SK-N-SH (cell line): ENCODE data around the gene RPS6KA1. TPM values are rescaled to one million over a fixed set of nuclear protein-coding genes. Genes with fewer than 3 reads are reported as not detected.

ENCODE experiments used
- CTCF ChIA-PET: fragments of 300-600, 350-600 bp; formaldehyde crosslinking; extraction: SDS; loops from one replicate; lab custom pipeline; 2021; lab: Yijun Ruan, JAX
- POLR2A ChIA-PET: fragments of 350-600 bp; sonication (Branson Sonifier 250); formaldehyde crosslinking; extraction: SDS; loops from one replicate; lab custom pipeline; 2020; ENCODE audit warnings: antibody characterized with exemption, inconsistent platforms; lab: Yijun Ruan, JAX
- DNase-seq: peaks from one replicate; pipeline ENCODE4 v3.0.0; 2012
- H2AFZ ChIP-seq: fragments of 200-600 bp; sonication (generic); 2 replicates; pipeline ENCODE4 v1.8.1; 2016; ENCODE audit warnings: antibody characterized with exemption, mild to moderate bottlenecking, low read depth
- H3F3A ChIP-seq: fragments of 200-600 bp; sonication (generic); replicated peaks from 2 replicates; pipeline ENCODE3; 2016; ENCODE audit warnings: antibody characterized with exemption, mild to moderate bottlenecking; ENCODE audit not compliant: insufficient read depth
- H3K27ac ChIP-seq, 2 experiments: fragments of 200-500 bp in 1 of 2; fragments of 200-600 bp in 1 of 2; sonication (Bioruptor generic) in 1 of 2; sonication (generic), shearing (Covaris generic) in 1 of 2; 2 replicates each; pipeline versions ENCODE4 v1.5.1 to v1.6.1; 2014 to 2016; ENCODE audit warnings: low read depth in 2 of 2, inconsistent platforms in 1 of 2, low read length in 1 of 2, mild to moderate bottlenecking in 1 of 2, mixed read lengths in 1 of 2
- H3K27me3 ChIP-seq: fragments of 200-600 bp; sonication (generic), shearing (Covaris generic); 2 replicates; pipeline ENCODE4 v1.6.1; 2016; ENCODE audit warnings: mixed run types; ENCODE audit not compliant: insufficient read depth
- H3K36me3 ChIP-seq, 2 experiments: fragments of 200-500 bp in 1 of 2; fragments of 200-600 bp in 1 of 2; sonication (Bioruptor generic) in 1 of 2; sonication (generic) in 1 of 2; replicated peaks in 1 of 2; 2 replicates each; pipeline versions ENCODE3 to v1.5.1; 2014 to 2016; ENCODE audit warnings: low read length in 1 of 2, mild to moderate bottlenecking in 1 of 2; ENCODE audit not compliant: insufficient read depth in 2 of 2, control insufficient read depth in 1 of 2
- H3K4me1 ChIP-seq, 2 experiments: fragments of 200-500 bp in 1 of 2; fragments of 200-600 bp in 1 of 2; sonication (Bioruptor generic) in 1 of 2; sonication (generic), shearing (Covaris generic) in 1 of 2; 2 replicates each; pipeline versions ENCODE4 v1.5.1 to v1.6.1; 2014 to 2016; ENCODE audit warnings: low read depth in 1 of 2, low read length in 1 of 2, mixed run types in 1 of 2; ENCODE audit not compliant: insufficient read depth in 2 of 2, control insufficient read depth in 1 of 2
- H3K4me2 ChIP-seq: fragments of 200-600 bp; sonication (generic), shearing (Covaris generic); 2 replicates; pipeline ENCODE4 v1.6.1; 2017; ENCODE audit warnings: mixed run types
- H3K4me3 ChIP-seq, 2 experiments: fragments of 200-500 bp in 1 of 2; fragments of 200-600 bp in 1 of 2; sonication (Bioruptor generic) in 1 of 2; sonication (generic), shearing (Covaris generic) in 1 of 2; 2 replicates each; pipeline versions ENCODE4 v1.5.1 to v1.8.1; 2014 to 2016; ENCODE audit warnings: low read depth in 2 of 2, inconsistent platforms in 1 of 2, low read length in 1 of 2, mild to moderate bottlenecking in 1 of 2, mixed read lengths in 1 of 2, moderate library complexity in 1 of 2
- H3K79me2 ChIP-seq: fragments of 200-600 bp; sonication (generic); 2 replicates; pipeline ENCODE4 v1.8.1; 2017; ENCODE audit warnings: mild to moderate bottlenecking; ENCODE audit not compliant: insufficient read depth
- H3K9ac ChIP-seq: fragments of 200-600 bp; sonication (generic); 2 replicates; pipeline ENCODE4 v1.6.1; 2017; ENCODE audit warnings: mixed run types
- H3K9me2 ChIP-seq: fragments of 200-600 bp; sonication (generic); 2 replicates; pipeline ENCODE4 v1.6.1; 2017; ENCODE audit warnings: mixed run types
- H3K9me3 ChIP-seq: fragments of 200-600 bp; sonication (generic); 2 replicates; pipeline ENCODE4 v1.6.1; 2017; ENCODE audit warnings: mixed run types, mild to moderate bottlenecking, moderate library complexity
- H4K20me1 ChIP-seq: fragments of 200-600 bp; sonication (generic); 2 replicates; pipeline ENCODE4 v1.6.1; 2017; ENCODE audit warnings: mild to moderate bottlenecking, mixed run types; ENCODE audit not compliant: insufficient read depth
- CTCF ChIP-seq: fragments of 200-600 bp; sonication (generic); IDR thresholded peaks from 2 replicates; pipeline ENCODE4 v1.6.1; 2017; ENCODE audit warnings: antibody characterized with exemption, mild to moderate bottlenecking, moderate library complexity
- ELF1 ChIP-seq: IDR thresholded peaks from 2 replicates; pipeline ENCODE4 v1.4.0; 2012
- EP300 ChIP-seq, 2 experiments: IDR thresholded peaks; 2 replicates each; pipeline versions ENCODE4 v1.4.0 to v1.6.1; 2012; ENCODE audit warnings: borderline replicate concordance in 1 of 2, low read depth in 1 of 2, low read length in 1 of 2
- EZH2phosphoT487 ChIP-seq: fragments of 200-600 bp; sonication (generic); IDR thresholded peaks from 2 replicates; pipeline ENCODE4 v1.6.1; 2017; ENCODE audit warnings: low read depth, mixed run types, mild to moderate bottlenecking, antibody characterized with exemption, moderate library complexity, borderline replicate concordance
- FOSL2 ChIP-seq: IDR thresholded peaks from 2 replicates; pipeline ENCODE4 v1.4.0; 2012; ENCODE audit warnings: low read depth, mild to moderate bottlenecking, moderate library complexity, borderline replicate concordance
- FOXJ3 ChIP-seq: sonication (generic); formaldehyde crosslinking; IDR thresholded peaks from 2 replicates; pipeline ENCODE4 v1.5.1; 2020; ENCODE audit warnings: mild to moderate bottlenecking, missing genetic modification reagents
- FOXM1 ChIP-seq: IDR thresholded peaks from 2 replicates; pipeline ENCODE4 v1.4.0; 2012; ENCODE audit warnings: low read depth, mild to moderate bottlenecking
- GABPA ChIP-seq: IDR thresholded peaks from 2 replicates; pipeline ENCODE4 v1.4.0; 2012; ENCODE audit warnings: low read depth, mild to moderate bottlenecking
- IRF3 ChIP-seq: fragments of 150-350 bp; IDR thresholded peaks from 2 replicates; pipeline ENCODE4 v1.6.1; 2016; ENCODE audit warnings: mild to moderate bottlenecking, low read depth, low read length
- JUND ChIP-seq: IDR thresholded peaks from 2 replicates; pipeline ENCODE4 v1.4.0; 2012
- MAX ChIP-seq: IDR thresholded peaks from 2 replicates; pipeline ENCODE4 v1.4.0; 2012; ENCODE audit warnings: low read depth
- MEF2A ChIP-seq: IDR thresholded peaks from 2 replicates; pipeline ENCODE4 v1.4.0; 2012; ENCODE audit warnings: low read depth, borderline replicate concordance
- NRF1 ChIP-seq: IDR thresholded peaks from 2 replicates; pipeline ENCODE4 v1.6.1; 2012; ENCODE audit warnings: low read depth, mild to moderate bottlenecking, low read length
- RAD21 ChIP-seq: IDR thresholded peaks from 2 replicates; pipeline ENCODE4 v1.6.1; 2012; ENCODE audit warnings: mild to moderate bottlenecking, low read length
- RCOR1 ChIP-seq: fragments of 150-350 bp; IDR thresholded peaks from 2 replicates; pipeline ENCODE4 v1.6.1; 2017; ENCODE audit warnings: antibody characterized with exemption, low read length
- REST ChIP-seq: IDR thresholded peaks from 2 replicates; pipeline ENCODE4 v1.6.1; 2012; ENCODE audit warnings: mild to moderate bottlenecking, low read depth, low read length, moderate library complexity
- RFX5 ChIP-seq: IDR thresholded peaks from 2 replicates; pipeline ENCODE4 v1.6.1; 2012; ENCODE audit warnings: mild to moderate bottlenecking, improper control_type of control experiment, low read length
- RXRA ChIP-seq: IDR thresholded peaks from 2 replicates; pipeline ENCODE4 v1.4.0; 2012; ENCODE audit warnings: low read depth, mild to moderate bottlenecking, borderline replicate concordance
- SIN3A ChIP-seq: IDR thresholded peaks from 2 replicates; pipeline ENCODE4 v1.6.1; 2012; ENCODE audit warnings: low read depth, mild to moderate bottlenecking, low read length, moderate library complexity, borderline replicate concordance
- SMC3 ChIP-seq: IDR thresholded peaks from 2 replicates; pipeline ENCODE4 v1.6.1; 2012; ENCODE audit warnings: low read depth, low read length, improper control_type of control experiment
- TAF1 ChIP-seq: IDR thresholded peaks from 2 replicates; pipeline ENCODE4 v1.6.1; 2012; ENCODE audit warnings: low read depth, mild to moderate bottlenecking, low read length, moderate library complexity, borderline replicate concordance
- TCF12 ChIP-seq: IDR thresholded peaks from 2 replicates; pipeline ENCODE4 v1.4.0; 2012
- ZBTB33 ChIP-seq: IDR thresholded peaks from 2 replicates; pipeline ENCODE4 v1.4.0; 2012; ENCODE audit warnings: low read depth, borderline replicate concordance
- WGBS: methylation state at CpG from one replicate; pipeline ENCODE4 v1.1.6; 2017; ENCODE audit warnings: low lambda C conversion rate; 5-methylcytosine and 5-hydroxymethylcytosine counted together
- polyA plus RNA-seq, 3 experiments: library from polyadenylated mRNA; depleted of rRNA; stranded (reverse); fragments of >200 nt; gene quantifications; 2 replicates each; pipeline ENCODE4 v1.2.3, GENCODE V29; 2012

The RPS6KA1 gene
- polyA plus RNA-seq, 1 of the 3 experiments (the other 2 are of a cell fraction): 9.7 TPM

- DNase-seq: no peak
- Histone ChIP-seq H3K9me2 (no peaks in the 10 kb centered on the region), H2AFZ (no peak overlapping the region), H3K27me3 (no peaks in the 10 kb centered on the region), H3K9ac (no peak overlapping the region), H3K79me2 (no peaks in the 10 kb centered on the region), H4K20me1 (no peaks in the 10 kb centered on the region), H3K27ac (no peak overlapping the region)
- ChIA-PET POLR2A (no interaction called here), CTCF (no interaction called here)
- WGBS: 94% methylated on average over 5 of the region's 5 CpGs
- TF ChIP-seq ELF1 (no peak), TAF1 (no peak), IRF3 (no peak), SIN3A (no peak), FOXM1 (no peak), FOXJ3 (CRISPR knock-in tag) (no peak), EP300 (IDR thresholded peaks at IDR 0.05; ENCODE audit: borderline replicate concordance in 1 of 2, low read depth in 1 of 2, low read length in 1 of 2) (no peak), JUND (no peak), EZH2phosphoT487 (no peak), MAX (no peak), TCF12 (no peak), RAD21 (no peak), CTCF (no peak), SMC3 (no peak), MEF2A (no peak), GABPA (no peak)
- TF ChIP-seq, all 33 proteins: peak for 0
- no peak overlapping the region for H3K4me2 ChIP-seq
- H3K9me3 ChIP-seq: no peaks in the 10 kb centered on the region
- no peaks in the 10 kb centered on the region for H3F3A ChIP-seq
- H3K36me3 ChIP-seq: no peaks in the 10 kb centered on the region
- peaks cover 0 to 2% of the 10 kb centered on the region in 2 experiments; a peak in 1 of 4 replicates for H3K4me1 ChIP-seq
- no peak overlapping the region for H3K4me3 ChIP-seq
These were observed 14.6 kb downstream of the RPS6KA1 start for GRCh38 chr1:26544126-26544525.

GRCh38 chr1:26545969-26546323 is 16.4 kb downstream of the RPS6KA1 start:
- Histone ChIP-seq H3K4me3 (no peak overlapping the region), H3K27me3 (no peaks in the 10 kb centered on the region), H3K9ac (no peak overlapping the region), H3K79me2 (no peaks in the 10 kb centered on the region), H3K36me3 (no peaks in the 10 kb centered on the region), H3K9me3 (no peaks in the 10 kb centered on the region), H2AFZ (no peak overlapping the region), H3K9me2 (no peaks in the 10 kb centered on the region), H3K27ac (no peak overlapping the region), H4K20me1 (no peaks in the 10 kb centered on the region), H3F3A (no peaks in the 10 kb centered on the region), H3K4me1 (peaks cover 0 to 2% of the 10 kb centered on the region in 2 experiments; a peak in 1 of 4 replicates), H3K4me2 (no peak overlapping the region)
- POLR2A ChIA-PET: no interaction called here
- CTCF ChIA-PET: interaction anchor here (1.1 kb wide), 1 partner anchor 12 kb away, joined by 4 read pairs; no protein-coding TSS in a partner anchor
- 83% methylated on average over 1 of the region's 4 CpGs for WGBS
- DNase-seq: no peak
- TF ChIP-seq ZBTB33: no peak
- TF ChIP-seq FOSL2: no peak
- no peak for TF ChIP-seq NRF1
- TF ChIP-seq RXRA: no peak
- TF ChIP-seq RCOR1: no peak
- TF ChIP-seq RFX5: no peak
- TF ChIP-seq FOXM1: no peak
- TF ChIP-seq REST: no peak
